GM21367 (cell line): ENCODE data around the gene NFASC.

ENCODE experiments used
- ATAC-seq: cut with Tn5 transposase; IDR thresholded peaks from one replicate; pipeline ENCODE4 v1.9.1; 2021; ENCODE audit not compliant: unreplicated experiment

NFASC gene

GRCh38 chr1:204858363-204858821 is 12.3 kb upstream of the NFASC start:
- no peak for ATAC-seq

- ATAC-seq, result no peak
Observed at GRCh38 chr1:204859861-204860267, 10.8 kb upstream of the NFASC start.

- ATAC-seq, result no peak
Observed at GRCh38 chr1:204863024-204863423, 7.6 kb upstream of the NFASC start.

GRCh38 chr1:204863730-204864129 is 6.9 kb upstream of the NFASC start:
- ATAC-seq, result no peak

- ATAC-seq, result no peak
Observed at GRCh38 chr1:204866051-204866596, 4.5 kb upstream of the NFASC start.

GRCh38 chr1:204867203-204867602 is 3.5 kb upstream of the NFASC start:
- ATAC-seq, result no peak

- ATAC-seq, result no peak
Observed at GRCh38 chr1:204867666-204868339, 2.9 kb upstream of the NFASC start.

GRCh38 chr1:204868340-204868700 is 2.3 kb upstream of the NFASC start:
- ATAC-seq, result no peak

GRCh38 chr1:204869097-204869496 is 1.6 kb upstream of the NFASC start:
- no peak for ATAC-seq

GRCh38 chr1:204871405-204872037 is 859 bp downstream of the NFASC start:
- no peak for ATAC-seq

- ATAC-seq, result no peak
Observed at GRCh38 chr1:204872262-204872881, 1.7 kb downstream of the NFASC start.

GRCh38 chr1:204873176-204873575 is 2.5 kb downstream of the NFASC start:
- no peak for ATAC-seq

- no peak for ATAC-seq
Observed at GRCh38 chr1:204873714-204874113, 3.1 kb downstream of the NFASC start.

GRCh38 chr1:204874274-204874673 is 3.6 kb downstream of the NFASC start:
- no peak for ATAC-seq

GRCh38 chr1:204875255-204875654 is 4.6 kb downstream of the NFASC start:
- no peak for ATAC-seq

- no peak for ATAC-seq
Observed at GRCh38 chr1:204878621-204879234, 8.1 kb downstream of the NFASC start.

- no peak for ATAC-seq
Observed at GRCh38 chr1:204879351-204879750, 8.7 kb downstream of the NFASC start.

- no peak for ATAC-seq
Observed at GRCh38 chr1:204880906-204881305, 10.2 kb downstream of the NFASC start.

GRCh38 chr1:204882479-204882878 is 11.8 kb downstream of the NFASC start:
- no peak for ATAC-seq

GRCh38 chr1:204883405-204883804 is 12.7 kb downstream of the NFASC start:
- ATAC-seq, result no peak

- no peak for ATAC-seq
Observed at GRCh38 chr1:204885288-204885711, 14.6 kb downstream of the NFASC start.

GRCh38 chr1:204885790-204886189 is 15.1 kb downstream of the NFASC start:
- ATAC-seq, result no peak
